ENCODE results near the gene TERC.
A peak's percentile ranks its signal among the peaks of the same experiment; 100 is the strongest.

The TERC gene

GRCh38 chr3:169811631-169812331, 46.9 kb upstream of the TERC start:
- H3K79me2 ChIP-seq (ENCODE audit: insufficient read depth, low read depth) = no peaks in the 10 kb centered on the region
- H3K27me3 ChIP-seq (ENCODE audit: insufficient read depth, low read depth) = no peaks in the 10 kb centered on the region
- peaks cover 12% of the 10 kb centered on the region for H3K4me1 ChIP-seq (ENCODE audit: low read depth, poor library complexity, severe bottlenecking)
- no peak overlapping the region for H3K27ac ChIP-seq
- TF ChIP-seq CTCF (conservative IDR thresholded peaks at IDR 0.05; ENCODE audit: low read depth, low read length) = no peak
- H3K36me3 ChIP-seq (ENCODE audit: insufficient read depth) = no peaks in the 10 kb centered on the region
- H2AFZ ChIP-seq (ENCODE audit: low read depth) = peak overlapping the region; percentile 94
- no peak overlapping the region for H3K4me3 ChIP-seq (IDR thresholded peaks at IDR 0.05; ENCODE audit: insufficient read depth, low read depth, low read length)
- H3K9ac ChIP-seq = 0 out of 2 replicates have a peak overlapping the region, but pooled peaks have one; percentile 39
- no peaks in the 10 kb centered on the region for H4K20me1 ChIP-seq (ENCODE audit: insufficient read depth)
- H3K4me2 ChIP-seq = peak overlapping the region; percentile 82

- H3K4me2 ChIP-seq = no peak overlapping the region
- no peaks in the 10 kb centered on the region for H3K79me2 ChIP-seq (ENCODE audit: insufficient read depth, low read depth)
- no peak overlapping the region for H3K27ac ChIP-seq
- no peak overlapping the region for H3K9ac ChIP-seq
- H3K4me3 ChIP-seq (IDR thresholded peaks at IDR 0.05; ENCODE audit: insufficient read depth, low read depth, low read length) = no peak overlapping the region
- no peak for TF ChIP-seq CTCF (conservative IDR thresholded peaks at IDR 0.05; ENCODE audit: low read depth, low read length)
- no peaks in the 10 kb centered on the region for H3K27me3 ChIP-seq (ENCODE audit: insufficient read depth, low read depth)
- no peaks in the 10 kb centered on the region for H3K36me3 ChIP-seq (ENCODE audit: insufficient read depth)
- H4K20me1 ChIP-seq (ENCODE audit: insufficient read depth) = no peaks in the 10 kb centered on the region
- peaks cover 12% of the 10 kb centered on the region for H3K4me1 ChIP-seq (ENCODE audit: low read depth, poor library complexity, severe bottlenecking)
- H2AFZ ChIP-seq (ENCODE audit: low read depth) = no peak overlapping the region
These were observed 44.5 kb upstream of the TERC start for GRCh38 chr3:169809230-169809795.

GRCh38 chr3:169804681-169805080, 39.8 kb upstream of the TERC start:
- Histone ChIP-seq H3K4me1 (ENCODE audit: low read depth, poor library complexity, severe bottlenecking) (no peaks in the 10 kb centered on the region), H3K36me3 (ENCODE audit: insufficient read depth) (no peaks in the 10 kb centered on the region), H4K20me1 (ENCODE audit: insufficient read depth) (no peaks in the 10 kb centered on the region), H3K4me3 (IDR thresholded peaks at IDR 0.05; ENCODE audit: insufficient read depth, low read depth, low read length) (no peak overlapping the region), H3K4me2 (no peak overlapping the region), H2AFZ (ENCODE audit: low read depth) (no peak overlapping the region), H3K79me2 (ENCODE audit: insufficient read depth, low read depth) (no peaks in the 10 kb centered on the region), H3K9ac (no peak overlapping the region), H3K27ac (no peak overlapping the region), H3K27me3 (ENCODE audit: insufficient read depth, low read depth) (no peaks in the 10 kb centered on the region)
- no peak for TF ChIP-seq CTCF (conservative IDR thresholded peaks at IDR 0.05; ENCODE audit: low read depth, low read length)

- H3K27ac ChIP-seq = no peak overlapping the region
- H3K36me3 ChIP-seq (ENCODE audit: insufficient read depth) = no peaks in the 10 kb centered on the region
These were observed 27.5 kb upstream of the TERC start for GRCh38 chr3:169792359-169792758.

More at GRCh38 chr3:169792359-169792758, 27.5 kb upstream of the TERC start:
- Histone ChIP-seq H4K20me1 (ENCODE audit: insufficient read depth) (no peaks in the 10 kb centered on the region), H3K9ac (no peak overlapping the region), H3K79me2 (ENCODE audit: insufficient read depth, low read depth) (no peaks in the 10 kb centered on the region), H3K4me2 (no peak overlapping the region), H3K4me3 (IDR thresholded peaks at IDR 0.05; ENCODE audit: insufficient read depth, low read depth, low read length) (no peak overlapping the region), H3K4me1 (ENCODE audit: low read depth, poor library complexity, severe bottlenecking) (no peaks in the 10 kb centered on the region), H2AFZ (ENCODE audit: low read depth) (no peak overlapping the region), H3K27me3 (ENCODE audit: insufficient read depth, low read depth) (no peaks in the 10 kb centered on the region)
- no peak for TF ChIP-seq CTCF (conservative IDR thresholded peaks at IDR 0.05; ENCODE audit: low read depth, low read length)

Data from KMS-11 (cell line).